Loucy (cell line): Measurements from ENCODE around the gene TANGO6.

ENCODE experiments used
- H2AFZ ChIP-seq: fragments of 200-600 bp; sonication (generic); 2 replicates; pipeline ENCODE4 v1.6.0; 2016; ENCODE audit warnings: antibody characterized with exemption, mild to moderate bottlenecking, low read length, moderate library complexity
- H3F3A ChIP-seq: fragments of 200-600 bp; 2 replicates; pipeline ENCODE4 v1.6.0; 2016; ENCODE audit warnings: antibody characterized with exemption, low read depth, mild to moderate bottlenecking
- H3K27me3 ChIP-seq: fragments of 200-600 bp; sonication (generic); 2 replicates; pipeline ENCODE4 v1.6.1; 2014; ENCODE audit warnings: low read length, mild to moderate bottlenecking; ENCODE audit not compliant: insufficient read depth, poor library complexity, severe bottlenecking
- H3K36me3 ChIP-seq: fragments of 200-600 bp; sonication (generic); 2 replicates; pipeline ENCODE4 v1.6.1; 2016; ENCODE audit warnings: low read length; ENCODE audit not compliant: insufficient read depth
- H3K4me1 ChIP-seq: fragments of 200-600 bp; sonication (generic); 2 replicates; pipeline ENCODE4 v1.5.1; 2014; ENCODE audit warnings: low read length, mild to moderate bottlenecking; ENCODE audit not compliant: insufficient read depth, poor library complexity, severe bottlenecking
- H3K4me2 ChIP-seq: fragments of 200-600 bp; sonication (generic); 2 replicates; pipeline ENCODE4 v1.6.0; 2014; ENCODE audit warnings: antibody characterized with exemption, low read length, low read depth, mild to moderate bottlenecking; ENCODE audit not compliant: poor library complexity, severe bottlenecking
- H3K4me3 ChIP-seq: fragments of 200-600 bp; sonication (generic); 2 replicates; pipeline ENCODE4 v1.5.1; 2014; ENCODE audit warnings: low read length, mild to moderate bottlenecking, mixed read lengths; ENCODE audit not compliant: poor library complexity, severe bottlenecking
- H3K79me2 ChIP-seq: fragments of 200-600 bp; sonication (generic); 2 replicates; pipeline ENCODE4 v1.6.1; 2014; ENCODE audit warnings: low read length; ENCODE audit not compliant: insufficient read depth
- H3K9ac ChIP-seq: fragments of 200-600 bp; sonication (generic); 2 replicates; pipeline ENCODE4 v1.6.0; 2014; ENCODE audit warnings: mild to moderate bottlenecking, low read depth, low read length, moderate library complexity; ENCODE audit not compliant: poor library complexity, severe bottlenecking
- H3K9me2 ChIP-seq: fragments of 200-600 bp; sonication (generic); replicated peaks from 2 replicates; pipeline ENCODE4 v1.6.1; 2016; ENCODE audit warnings: low read depth, low read length, mixed read lengths
- H3K9me3 ChIP-seq: fragments of 200-600 bp; sonication (generic); 2 replicates; pipeline ENCODE4 v1.6.1; 2014; ENCODE audit warnings: mild to moderate bottlenecking, antibody characterized with exemption, low read length, low read depth; ENCODE audit not compliant: insufficient read depth
- H4K20me1 ChIP-seq: fragments of 200-600 bp; sonication (generic); 2 replicates; pipeline ENCODE4 v1.6.0; 2014; ENCODE audit warnings: antibody characterized with exemption, low read length, mild to moderate bottlenecking; ENCODE audit not compliant: insufficient read depth, poor library complexity, severe bottlenecking
- EZH2phosphoT487 ChIP-seq: fragments of 200-600 bp; IDR thresholded peaks from 2 replicates; pipeline ENCODE4 v1.6.1; 2018; ENCODE audit warnings: antibody characterized with exemption, mild to moderate bottlenecking, moderate library complexity, borderline replicate concordance
- TF ChIP-seq, protein P1 (sequence below): fragments of 200-600 bp; sonication (generic); conservative IDR thresholded peaks from 2 replicates; pipeline ENCODE4 v1.5.1; 2014; ENCODE audit warnings: mild to moderate bottlenecking, antibody characterized with exemption, low read length

The TANGO6 gene

DNA sequence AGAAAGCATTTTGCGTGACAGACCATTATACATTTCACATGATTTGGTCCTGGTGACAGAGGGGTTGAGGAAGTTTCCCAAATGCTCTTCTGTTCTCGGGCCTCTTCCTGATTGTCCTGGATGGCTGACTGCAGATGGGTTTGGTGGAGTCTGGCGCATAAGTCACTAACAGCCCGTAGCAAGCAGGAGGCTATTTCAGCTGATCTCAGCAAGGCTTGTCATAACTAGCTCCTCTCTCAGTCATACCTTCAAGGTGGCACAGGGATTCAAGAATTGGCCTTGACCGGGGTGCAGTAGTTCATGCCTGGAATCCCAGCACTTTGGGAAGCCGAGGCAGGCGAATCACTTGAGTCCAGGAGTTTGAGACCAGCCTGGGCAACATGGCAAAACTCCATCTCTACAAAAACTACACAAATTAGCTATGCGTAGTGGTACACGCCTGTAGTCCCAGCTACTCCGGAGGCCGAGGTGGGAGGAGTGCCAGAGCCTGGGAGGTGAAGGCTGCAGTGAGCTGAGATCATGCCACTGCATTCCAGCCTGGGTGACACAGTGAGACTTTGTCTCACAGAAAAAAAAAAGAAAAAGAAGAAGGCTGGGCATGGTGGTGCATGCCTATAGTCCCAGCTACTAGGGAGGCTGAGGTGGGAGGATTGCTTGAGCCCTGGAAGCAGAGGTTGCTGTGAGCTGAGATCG lies 193.2 kb downstream of the TANGO6 start:
- Histone ChIP-seq H3K36me3 (no peaks in the 10 kb centered on the region), H3K4me2 (no peak overlapping the region), H3K9me3 (no peaks in the 10 kb centered on the region), H3K27me3 (no peaks in the 10 kb centered on the region), H3K79me2 (no peaks in the 10 kb centered on the region), H2AFZ (no peak overlapping the region), H3K9me2 (no peaks in the 10 kb centered on the region), H3K4me1 (no peaks in the 10 kb centered on the region), H3F3A (no peaks in the 10 kb centered on the region), H3K4me3 (no peak overlapping the region), H3K9ac (no peak overlapping the region), H4K20me1 (no peaks in the 10 kb centered on the region)
- TF ChIP-seq, protein P1, sequence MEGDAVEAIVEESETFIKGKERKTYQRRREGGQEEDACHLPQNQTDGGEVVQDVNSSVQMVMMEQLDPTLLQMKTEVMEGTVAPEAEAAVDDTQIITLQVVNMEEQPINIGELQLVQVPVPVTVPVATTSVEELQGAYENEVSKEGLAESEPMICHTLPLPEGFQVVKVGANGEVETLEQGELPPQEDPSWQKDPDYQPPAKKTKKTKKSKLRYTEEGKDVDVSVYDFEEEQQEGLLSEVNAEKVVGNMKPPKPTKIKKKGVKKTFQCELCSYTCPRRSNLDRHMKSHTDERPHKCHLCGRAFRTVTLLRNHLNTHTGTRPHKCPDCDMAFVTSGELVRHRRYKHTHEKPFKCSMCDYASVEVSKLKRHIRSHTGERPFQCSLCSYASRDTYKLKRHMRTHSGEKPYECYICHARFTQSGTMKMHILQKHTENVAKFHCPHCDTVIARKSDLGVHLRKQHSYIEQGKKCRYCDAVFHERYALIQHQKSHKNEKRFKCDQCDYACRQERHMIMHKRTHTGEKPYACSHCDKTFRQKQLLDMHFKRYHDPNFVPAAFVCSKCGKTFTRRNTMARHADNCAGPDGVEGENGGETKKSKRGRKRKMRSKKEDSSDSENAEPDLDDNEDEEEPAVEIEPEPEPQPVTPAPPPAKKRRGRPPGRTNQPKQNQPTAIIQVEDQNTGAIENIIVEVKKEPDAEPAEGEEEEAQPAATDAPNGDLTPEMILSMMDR: no peak
- no peak for TF ChIP-seq EZH2phosphoT487

GRCh38 chr16:69037373-69038160 lies 194.2 kb downstream of the TANGO6 start:
- Histone ChIP-seq H3K36me3 (no peaks in the 10 kb centered on the region), H3F3A (no peaks in the 10 kb centered on the region), H3K9me2 (no peaks in the 10 kb centered on the region), H3K27me3 (no peaks in the 10 kb centered on the region), H4K20me1 (no peaks in the 10 kb centered on the region), H3K4me3 (no peak overlapping the region), H3K4me1 (no peaks in the 10 kb centered on the region), H3K4me2 (no peak overlapping the region), H3K79me2 (no peaks in the 10 kb centered on the region), H2AFZ (no peak overlapping the region), H3K9me3 (no peaks in the 10 kb centered on the region), H3K9ac (no peak overlapping the region)
- no peak for TF ChIP-seq EZH2phosphoT487
- TF ChIP-seq, protein P1: no peak

DNA sequence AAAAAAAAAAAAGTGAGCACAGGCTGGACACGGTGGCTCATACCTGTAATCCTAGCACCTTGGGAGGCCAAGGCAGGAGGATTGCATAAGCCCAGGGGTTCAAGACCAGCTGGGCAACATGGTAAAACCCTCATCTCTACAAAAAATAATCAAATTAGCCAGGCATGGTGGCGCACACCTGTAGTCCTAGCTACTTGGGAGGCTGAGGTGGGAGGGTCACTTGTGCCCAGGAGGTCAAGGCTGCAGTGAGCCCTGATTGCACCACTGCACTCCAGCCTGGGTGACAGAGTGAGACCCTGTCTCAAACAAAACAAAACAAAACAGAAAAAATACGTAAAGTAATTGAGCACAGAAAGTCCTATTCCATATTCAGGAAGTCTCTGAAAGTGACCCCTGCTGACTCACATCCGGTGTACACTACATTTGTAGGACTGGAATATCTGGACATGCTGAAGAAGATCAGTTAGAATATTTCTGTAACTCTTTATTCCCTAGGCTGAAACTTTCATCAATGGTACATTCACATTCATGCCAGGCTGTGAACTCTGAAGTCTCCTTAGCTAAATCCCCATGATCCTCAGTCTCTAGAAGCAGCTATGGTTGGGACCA lies 196.1 kb downstream of the TANGO6 start:
- no peak overlapping the region for H3K4me3 ChIP-seq
- no peaks in the 10 kb centered on the region for H3K36me3 ChIP-seq
- no peaks in the 10 kb centered on the region for H3K9me3 ChIP-seq
- H3K4me2 ChIP-seq: no peak overlapping the region
- H3F3A ChIP-seq: no peaks in the 10 kb centered on the region
- H3K4me1 ChIP-seq: no peaks in the 10 kb centered on the region
- H4K20me1 ChIP-seq: no peaks in the 10 kb centered on the region
- H3K9me2 ChIP-seq: no peaks in the 10 kb centered on the region
- no peak overlapping the region for H3K9ac ChIP-seq
- H2AFZ ChIP-seq: no peak overlapping the region
- no peaks in the 10 kb centered on the region for H3K27me3 ChIP-seq
- TF ChIP-seq EZH2phosphoT487: no peak
- TF ChIP-seq, protein P1: no peak
- H3K79me2 ChIP-seq: no peaks in the 10 kb centered on the region
